ENCODE data around the gene UBL4B.

Gene UBL4B

GRCh38 chr1:110158261-110158660 is 46.0 kb downstream of the UBL4B start:
- no peak for TF ChIP-seq CTCF (IDR thresholded peaks at IDR 0.05; ENCODE audit: extremely low read depth, missing control alignments)
- no peak for DNase-seq (ENCODE audit: low spot score)

- no peak for DNase-seq (ENCODE audit: low spot score)
- TF ChIP-seq CTCF (IDR thresholded peaks at IDR 0.05; ENCODE audit: extremely low read depth, missing control alignments): no peak
Observed at GRCh38 chr1:110159168-110159567, 46.9 kb downstream of the UBL4B start.

- no peak for DNase-seq (ENCODE audit: low spot score)
- no peak for TF ChIP-seq CTCF (IDR thresholded peaks at IDR 0.05; ENCODE audit: extremely low read depth, missing control alignments)
Observed at GRCh38 chr1:110160538-110161100, 48.4 kb downstream of the UBL4B start.

- no peak for DNase-seq (ENCODE audit: low spot score)
- TF ChIP-seq CTCF (IDR thresholded peaks at IDR 0.05; ENCODE audit: extremely low read depth, missing control alignments): no peak
Observed at GRCh38 chr1:110161165-110161564, 48.9 kb downstream of the UBL4B start.

GRCh38 chr1:110161849-110162248 is 49.6 kb downstream of the UBL4B start:
- no peak for TF ChIP-seq CTCF (IDR thresholded peaks at IDR 0.05; ENCODE audit: extremely low read depth, missing control alignments)
- no peak for DNase-seq (ENCODE audit: low spot score)
